GM23338 (cell line): ENCODE results near the gene SAMD8.

Experiments
- CREB1 ChIP-seq: fragments of 250-450 bp; sonication (Bioruptor Pico); IDR thresholded peaks from 2 replicates; pipeline ENCODE4 v1.5.0; 2020; ENCODE audit warnings: low read depth, mild to moderate bottlenecking, moderate library complexity
- CTCF ChIP-seq, 2 experiments: fragments of 200-600 bp in 1 of 2; sonication (generic) in 1 of 2; conservative IDR thresholded peaks; 2 replicates each; pipeline versions ENCODE4 v1.5.1 to v1.6.1; 2016 to 2017; ENCODE audit warnings: antibody characterized with exemption in 2 of 2, low read depth in 2 of 2, mild to moderate bottlenecking in 2 of 2, moderate library complexity in 1 of 2
- EZH2 ChIP-seq: fragments of 200-600 bp; sonication (generic); IDR thresholded peaks from one replicate; pipeline ENCODE4 v1.8.0; 2017; ENCODE audit warnings: antibody characterized with exemption, mild to moderate bottlenecking, low read depth; ENCODE audit not compliant: unreplicated experiment
- EZH2phosphoT487 ChIP-seq: fragments of 200-600 bp; sonication (generic); IDR thresholded peaks from one replicate; pipeline ENCODE4 v1.8.1; 2018; ENCODE audit warnings: antibody characterized with exemption; ENCODE audit not compliant: unreplicated experiment
- JUNB ChIP-seq: IDR thresholded peaks from one replicate; pipeline ENCODE4 v1.6.1; 2016; ENCODE audit warnings: antibody characterized with exemption; ENCODE audit not compliant: unreplicated experiment
- NANOG ChIP-seq: IDR thresholded peaks from 2 replicates; pipeline ENCODE4 v1.6.1; 2016; ENCODE audit warnings: antibody characterized with exemption, borderline replicate concordance
- POLR2AphosphoS5 ChIP-seq: IDR thresholded peaks from 2 replicates; pipeline ENCODE4 v1.6.1; 2016; ENCODE audit warnings: antibody characterized with exemption, low read depth
- REST ChIP-seq: IDR thresholded peaks from one replicate; pipeline ENCODE4 v1.6.1; 2018; ENCODE audit warnings: antibody characterized with exemption; ENCODE audit not compliant: unreplicated experiment
- ZNF114 ChIP-seq: fragments of 250-450 bp; sonication (Bioruptor Pico); IDR thresholded peaks from 2 replicates; pipeline ENCODE4 v1.5.0; 2020; ENCODE audit warnings: mild to moderate bottlenecking, moderate library complexity

DNA sequence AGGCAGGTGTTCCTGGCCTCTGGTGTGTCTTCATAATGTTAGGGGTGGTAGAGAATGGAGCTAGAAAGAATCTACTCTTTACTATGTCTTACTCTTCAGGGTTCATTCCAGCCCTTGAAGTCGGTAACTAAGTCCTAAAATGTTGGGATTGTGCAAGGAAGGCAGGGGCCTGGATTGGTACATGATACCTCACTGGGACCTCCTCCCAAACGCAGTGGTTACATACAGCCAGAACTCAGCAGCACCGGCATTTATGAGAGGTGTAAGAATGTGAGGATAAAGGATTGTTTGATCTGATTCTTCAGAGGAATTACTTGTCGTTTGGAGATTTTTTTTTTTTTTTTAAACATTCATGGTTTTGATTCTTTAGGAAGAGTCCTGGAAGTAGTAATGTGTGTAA lies 117.4 kb downstream of the SAMD8 start:
- TF ChIP-seq CTCF (conservative IDR thresholded peaks at IDR 0.05; ENCODE audit: low read depth in 2 of 2): no peak
- TF ChIP-seq EZH2phosphoT487: no peak
- TF ChIP-seq JUNB: no peak
- TF ChIP-seq POLR2AphosphoS5: no peak
- TF ChIP-seq CREB1 (CRISPR knock-in tag): no peak
- no peak for TF ChIP-seq REST
- TF ChIP-seq NANOG: no peak
- TF ChIP-seq EZH2: no peak
- no peak for TF ChIP-seq ZNF114 (CRISPR knock-in tag)
